Calu3 (cell line): ENCODE results near the gene AK8. TPM values are rescaled to one million over a fixed set of nuclear protein-coding genes. Genes with fewer than 3 reads are reported as not detected.

Source experiments
- BruUV-seq: library from RNA; stranded (reverse); fragments of 400-500 nt; replicated peaks from 2 replicates; lab custom pipeline; 2021; lab: Mats Ljungman, UMichigan
- CTCF ChIA-PET: fragments of 300-600 bp; sonication (Branson Sonifier 250); formaldehyde crosslinking; loops from one replicate; lab custom pipeline; 2022; ENCODE audit warnings: antibody characterized with exemption; lab: Charles Lee
- DNase-seq: peaks from one replicate; pipeline ENCODE4 v3.0.0; 2022
- H3K27ac Mint-ChIP-seq: one replicate; pipeline ENCODE4 v1.8.0; 2022; ENCODE audit warnings: mixed read lengths; ENCODE audit not compliant: unreplicated experiment
- H3K27me3 Mint-ChIP-seq: one replicate; pipeline ENCODE4 v1.8.0; 2022; ENCODE audit warnings: mixed read lengths; ENCODE audit not compliant: unreplicated experiment
- H3K36me3 Mint-ChIP-seq: one replicate; pipeline ENCODE4 v1.8.0; 2022; ENCODE audit warnings: mild to moderate bottlenecking, moderate library complexity, mixed read lengths; ENCODE audit not compliant: insufficient read depth, unreplicated experiment
- H3K4me1 Mint-ChIP-seq: one replicate; pipeline ENCODE4 v1.8.0; 2022; ENCODE audit warnings: mild to moderate bottlenecking, low read depth, mixed read lengths; ENCODE audit not compliant: unreplicated experiment
- H3K4me3 Mint-ChIP-seq: one replicate; pipeline ENCODE4 v1.8.0; 2022; ENCODE audit warnings: mild to moderate bottlenecking, low read depth, moderate library complexity, mixed read lengths; ENCODE audit not compliant: unreplicated experiment
- H3K9me3 Mint-ChIP-seq: one replicate; pipeline ENCODE4 v1.8.0; 2022; ENCODE audit warnings: low read depth, mixed read lengths; ENCODE audit not compliant: unreplicated experiment
- CTCF ChIP-seq: fragments of 200-600 bp; IDR thresholded peaks from one replicate; pipeline ENCODE4 v1.8.0; 2022; ENCODE audit warnings: antibody characterized with exemption; ENCODE audit not compliant: unreplicated experiment
- intact Hi-C: fragments of 100-400 bp; cut with micrococcal nuclease; formaldehyde crosslinking; loops from one replicate; pipeline ENCODE4 v1.10.0; 2022; ENCODE audit not compliant: unreplicated experiment
- total RNA-seq: library from RNA; stranded (reverse); gene quantifications from 2 replicates; pipeline ENCODE4 v1.2.3, GENCODE V29; 2022

Gene AK8
- total RNA-seq, 1 experiment from 2014 or later: 1.4 TPM

GRCh38 chr9:132681561-132681960 is 196.5 kb downstream of the AK8 start:
- no peak for DNase-seq
- CTCF ChIA-PET: interaction anchor here (0.7 kb wide), 1 partner anchor 12 kb away, joined by 4 read pairs; the partner anchor contains the start of gene DDX31
- no peak for TF ChIP-seq CTCF
- no peaks in the 10 kb centered on the region for H3K9me3 Mint-ChIP-seq
- BruUV-seq: no TSS peak
- intact Hi-C loops: no loop called here
- no peak overlapping the region for H3K27ac Mint-ChIP-seq
- no peak overlapping the region for H3K4me3 Mint-ChIP-seq
- no peaks in the 10 kb centered on the region for H3K4me1 Mint-ChIP-seq
- peaks cover 29% of the 10 kb centered on the region for H3K36me3 Mint-ChIP-seq
- no peaks in the 10 kb centered on the region for H3K27me3 Mint-ChIP-seq

- no TSS peak for BruUV-seq
- Mint-ChIP-seq H3K4me1 (no peaks in the 10 kb centered on the region), H3K36me3 (peaks cover 20% of the 10 kb centered on the region), H3K9me3 (no peaks in the 10 kb centered on the region), H3K27ac (no peak overlapping the region), H3K4me3 (no peak overlapping the region), H3K27me3 (no peaks in the 10 kb centered on the region)
- CTCF ChIA-PET: no interaction called here
- no peak for TF ChIP-seq CTCF
- intact Hi-C loops: no loop called here
- no peak for DNase-seq
Observed at GRCh38 chr9:132679946-132680625, 198.0 kb downstream of the AK8 start.

- peaks cover 7% of the 10 kb centered on the region for H3K36me3 Mint-ChIP-seq
- intact Hi-C loops: no loop called here
Observed at GRCh38 chr9:132677976-132678375, 200.1 kb downstream of the AK8 start.

More at GRCh38 chr9:132677976-132678375, 200.1 kb downstream of the AK8 start:
- TF ChIP-seq CTCF: no peak
- peaks cover 7% of the 10 kb centered on the region for H3K4me1 Mint-ChIP-seq
- no peak overlapping the region for H3K27ac Mint-ChIP-seq
- no peak overlapping the region for H3K4me3 Mint-ChIP-seq
- DNase-seq: no peak
- no peaks in the 10 kb centered on the region for H3K9me3 Mint-ChIP-seq
- CTCF ChIA-PET: no interaction called here
- BruUV-seq: no TSS peak
- no peaks in the 10 kb centered on the region for H3K27me3 Mint-ChIP-seq

Other genes starting within 250 kb of the AK8 start
- 18.4 and 20.1 TPM in 2 replicates for gene DDX31, start 208.3 kb downstream of the AK8 start, total RNA-seq
- 15.9 and 16.1 TPM in 2 replicates for gene GTF3C4, start 207.8 kb downstream of the AK8 start, total RNA-seq
- gene SPACA9, start 614 bp upstream of the AK8 start, total RNA-seq: 2.2 and 2.5 TPM in 2 replicates
- gene TSC1, start 66.3 kb upstream of the AK8 start, total RNA-seq: 31.7 and 35.9 TPM in 2 replicates
- gene GFI1B, start 100.4 kb upstream of the AK8 start, total RNA-seq: not detected in 2 replicates
- 43.7 and 48.4 TPM in 2 replicates for gene GTF3C5, start 152.7 kb upstream of the AK8 start, total RNA-seq
- gene CEL, start 183.7 kb upstream of the AK8 start, total RNA-seq: 2.6 and 3.1 TPM in 2 replicates
- gene RALGDS, start 243.0 kb upstream of the AK8 start, total RNA-seq: 13.7 and 18.2 TPM in 2 replicates